ENCODE measurements around the gene JUNB. TPM values are rescaled to one million over a fixed set of nuclear protein-coding genes. Genes with fewer than 3 reads are reported as not detected.

JUNB gene
- total and polyA plus RNA-seq, 2 of the 8 experiments (the other 6 are each of a cell fraction or from before 2014, with no cell fraction given), result 7.4 to 10.0 TPM

DNA sequence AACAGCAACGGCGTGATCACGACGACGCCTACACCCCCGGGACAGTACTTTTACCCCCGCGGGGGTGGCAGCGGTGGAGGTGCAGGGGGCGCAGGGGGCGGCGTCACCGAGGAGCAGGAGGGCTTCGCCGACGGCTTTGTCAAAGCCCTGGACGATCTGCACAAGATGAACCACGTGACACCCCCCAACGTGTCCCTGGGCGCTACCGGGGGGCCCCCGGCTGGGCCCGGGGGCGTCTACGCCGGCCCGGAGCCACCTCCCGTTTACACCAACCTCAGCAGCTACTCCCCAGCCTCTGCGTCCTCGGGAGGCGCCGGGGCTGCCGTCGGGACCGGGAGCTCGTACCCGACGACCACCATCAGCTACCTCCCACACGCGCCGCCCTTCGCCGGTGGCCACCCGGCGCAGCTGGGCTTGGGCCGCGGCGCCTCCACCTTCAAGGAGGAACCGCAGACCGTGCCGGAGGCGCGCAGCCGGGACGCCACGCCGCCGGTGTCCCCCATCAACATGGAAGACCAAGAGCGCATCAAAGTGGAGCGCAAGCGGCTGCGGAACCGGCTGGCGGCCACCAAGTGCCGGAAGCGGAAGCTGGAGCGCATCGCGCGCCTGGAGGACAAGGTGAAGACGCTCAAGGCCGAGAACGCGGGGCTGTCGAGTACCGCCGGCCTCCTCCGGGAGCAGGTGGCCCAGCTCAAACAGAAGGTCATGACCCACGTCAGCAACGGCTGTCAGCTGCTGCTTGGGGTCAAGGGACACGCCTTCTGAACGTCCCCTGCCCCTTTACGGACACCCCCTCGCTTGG, 966 bp downstream of the JUNB start (continued):
- peak; percentile 89; the same call in 1 of the 2 replicates for TF ChIP-seq POLR2AphosphoS5 (IDR thresholded peaks at IDR 0.05; ENCODE audit: low read depth, low read length)
